Muscle layer of colon (tissue), 2 donors: ENCODE results near the gene HSD3B7.

ENCODE experiments used
- H3K27ac ChIP-seq: one replicate; pipeline ENCODE4 v1.7.0; 2013; ENCODE audit warnings: low read depth, mild to moderate bottlenecking, low read length, moderate library complexity
- H3K27me3 ChIP-seq, 2 donors: one replicate each; pipeline ENCODE4 v1.7.0; 2013; ENCODE audit warnings: low read length in 2 of 2, mild to moderate bottlenecking in 2 of 2; ENCODE audit not compliant: insufficient read depth in 2 of 2, control insufficient read depth in 1 of 2
- H3K36me3 ChIP-seq: one replicate; pipeline ENCODE4 v1.7.0; 2013; ENCODE audit warnings: mild to moderate bottlenecking, low read length; ENCODE audit not compliant: insufficient read depth
- H3K4me1 ChIP-seq: one replicate; pipeline ENCODE4 v1.7.0; 2013; ENCODE audit warnings: mild to moderate bottlenecking, low read length; ENCODE audit not compliant: insufficient read depth
- H3K4me3 ChIP-seq, 2 donors: one replicate each; pipeline ENCODE4 v1.7.0; 2013; ENCODE audit warnings: low read length in 2 of 2, low read depth in 1 of 2, mild to moderate bottlenecking in 1 of 2, moderate library complexity in 1 of 2
- H3K9ac ChIP-seq: one replicate; pipeline ENCODE4 v1.7.0; 2013; ENCODE audit warnings: low read length
- H3K9me3 ChIP-seq: one replicate; pipeline ENCODE4 v1.7.0; 2013; ENCODE audit warnings: mild to moderate bottlenecking, low read length
- donor health status: abdominal sarcoma.
- donor health status: Adenocarcinoma of cecum.

HSD3B7 gene

DNA sequence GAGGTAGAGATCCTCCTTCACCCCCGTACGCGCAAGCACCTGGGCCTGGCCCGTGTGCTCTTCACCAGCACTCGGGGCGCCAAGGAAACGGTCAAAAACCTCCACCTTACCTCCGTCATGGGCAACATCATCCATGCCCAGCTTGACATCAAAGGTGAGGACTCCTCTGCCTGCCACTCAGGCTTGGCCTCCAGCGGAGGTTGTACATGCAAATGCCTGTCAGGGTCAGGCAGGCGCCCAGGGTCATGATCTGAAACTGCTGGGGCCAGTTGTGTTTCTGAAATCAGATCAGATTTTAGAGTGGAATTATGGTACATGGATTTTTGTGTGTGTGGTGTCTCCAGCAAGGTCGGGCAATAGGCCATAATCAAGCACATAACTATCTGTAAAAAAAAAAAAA is 23.6 kb upstream of the HSD3B7 start:
- Histone ChIP-seq H3K4me3 (no peak overlapping the region), H3K9me3 (no peaks in the 10 kb centered on the region), H3K9ac (no peak overlapping the region), H3K36me3 (peaks cover 69% of the 10 kb centered on the region), H3K4me1 (peaks cover 21% of the 10 kb centered on the region), H3K27ac (no peak overlapping the region), H3K27me3 (no peaks in the 10 kb centered on the region)

DNA sequence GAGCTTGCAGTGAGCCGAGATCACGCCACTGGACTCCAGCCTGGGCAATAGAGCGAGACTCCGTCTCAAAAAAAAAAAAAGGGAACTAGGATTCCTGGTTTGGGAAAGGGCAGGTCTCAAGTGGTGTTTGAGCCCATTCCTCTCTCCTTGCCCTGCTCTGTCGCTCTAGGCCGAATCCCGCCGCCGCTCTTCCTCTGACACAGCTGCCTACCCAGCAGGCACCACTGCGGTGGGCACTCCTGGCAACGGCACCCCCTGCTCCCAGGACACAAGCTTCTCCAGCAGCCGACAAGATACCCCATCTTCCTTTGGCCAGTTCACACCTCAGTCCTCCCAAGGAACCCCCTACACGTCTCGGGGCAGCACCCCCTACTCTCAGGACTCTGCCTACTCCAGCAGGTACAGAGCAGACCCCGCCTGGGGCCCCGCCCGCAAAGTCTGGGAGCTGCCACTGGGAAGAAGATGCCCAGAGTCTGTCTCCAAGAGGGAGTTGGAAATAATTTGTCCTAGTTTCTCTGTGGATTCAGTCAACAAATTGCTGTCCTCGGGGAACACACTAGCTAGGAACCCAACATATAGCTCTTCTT is 21.0 kb upstream of the HSD3B7 start:
- peaks cover 84% of the 10 kb centered on the region for H3K36me3 ChIP-seq

DNA sequence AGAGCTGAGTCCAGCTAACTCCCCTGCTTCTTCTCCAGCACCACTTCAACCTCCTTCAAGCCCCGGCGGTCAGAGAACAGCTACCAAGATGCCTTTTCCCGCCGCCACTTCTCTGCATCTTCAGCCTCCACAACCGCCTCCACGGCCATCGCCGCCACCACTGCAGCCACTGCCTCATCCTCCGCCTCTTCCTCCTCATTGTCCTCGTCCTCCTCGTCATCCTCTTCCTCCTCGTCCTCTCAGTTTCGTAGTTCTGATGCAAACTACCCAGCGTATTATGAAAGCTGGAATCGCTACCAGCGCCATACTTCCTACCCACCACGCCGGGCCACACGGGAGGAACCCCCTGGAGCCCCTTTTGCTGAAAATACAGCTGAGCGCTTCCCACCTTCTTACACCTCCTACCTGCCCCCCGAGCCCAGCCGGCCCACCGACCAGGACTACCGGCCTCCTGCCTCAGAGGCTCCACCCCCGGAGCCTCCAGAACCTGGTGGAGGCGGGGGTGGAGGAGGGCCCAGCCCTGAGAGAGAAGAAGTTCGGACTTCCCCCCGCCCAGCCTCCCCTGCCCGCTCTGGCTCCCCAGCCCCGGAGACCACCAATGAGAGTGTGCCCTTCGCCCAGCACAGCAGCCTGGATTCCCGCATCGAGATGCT is 20.3 kb upstream of the HSD3B7 start:
- H3K27me3 ChIP-seq = no peaks in the 10 kb centered on the region
- H3K27ac ChIP-seq = no peak overlapping the region
- H3K36me3 ChIP-seq = peaks cover 83% of the 10 kb centered on the region
- no peak overlapping the region for H3K4me3 ChIP-seq
- no peak overlapping the region for H3K9ac ChIP-seq
- H3K4me1 ChIP-seq = peaks cover 3% of the 10 kb centered on the region
- no peaks in the 10 kb centered on the region for H3K9me3 ChIP-seq

More for the DNA sequence above, 21.0 kb upstream of the HSD3B7 start:
- Histone ChIP-seq H3K27me3 (no peaks in the 10 kb centered on the region), H3K9me3 (no peaks in the 10 kb centered on the region), H3K4me3 (no peak overlapping the region), H3K4me1 (peaks cover 9% of the 10 kb centered on the region), H3K27ac (no peak overlapping the region), H3K9ac (no peak overlapping the region)

DNA sequence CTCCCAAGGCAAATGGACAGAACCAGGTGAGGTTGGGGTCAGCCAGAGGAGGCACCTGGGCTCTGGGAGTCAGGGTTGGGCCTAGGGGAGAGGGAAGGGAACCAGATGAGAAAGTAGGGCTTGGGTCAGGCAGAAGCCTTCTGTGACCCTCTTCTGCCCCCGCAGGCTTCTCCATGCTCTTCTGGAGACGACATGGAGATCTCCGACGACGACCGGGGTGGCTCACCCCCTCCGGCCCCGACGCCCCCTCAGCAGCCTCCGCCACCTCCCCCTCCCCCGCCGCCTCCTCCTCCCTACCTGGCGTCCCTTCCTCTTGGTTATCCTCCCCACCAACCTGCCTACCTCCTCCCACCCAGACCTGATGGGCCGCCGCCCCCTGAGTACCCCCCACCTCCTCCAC is 19.6 kb upstream of the HSD3B7 start:
- Histone ChIP-seq H3K4me1 (no peaks in the 10 kb centered on the region), H3K9ac (no peak overlapping the region), H3K36me3 (peaks cover 77% of the 10 kb centered on the region), H3K9me3 (no peaks in the 10 kb centered on the region), H3K4me3 (no peak overlapping the region), H3K27me3 (no peaks in the 10 kb centered on the region), H3K27ac (no peak overlapping the region)

DNA sequence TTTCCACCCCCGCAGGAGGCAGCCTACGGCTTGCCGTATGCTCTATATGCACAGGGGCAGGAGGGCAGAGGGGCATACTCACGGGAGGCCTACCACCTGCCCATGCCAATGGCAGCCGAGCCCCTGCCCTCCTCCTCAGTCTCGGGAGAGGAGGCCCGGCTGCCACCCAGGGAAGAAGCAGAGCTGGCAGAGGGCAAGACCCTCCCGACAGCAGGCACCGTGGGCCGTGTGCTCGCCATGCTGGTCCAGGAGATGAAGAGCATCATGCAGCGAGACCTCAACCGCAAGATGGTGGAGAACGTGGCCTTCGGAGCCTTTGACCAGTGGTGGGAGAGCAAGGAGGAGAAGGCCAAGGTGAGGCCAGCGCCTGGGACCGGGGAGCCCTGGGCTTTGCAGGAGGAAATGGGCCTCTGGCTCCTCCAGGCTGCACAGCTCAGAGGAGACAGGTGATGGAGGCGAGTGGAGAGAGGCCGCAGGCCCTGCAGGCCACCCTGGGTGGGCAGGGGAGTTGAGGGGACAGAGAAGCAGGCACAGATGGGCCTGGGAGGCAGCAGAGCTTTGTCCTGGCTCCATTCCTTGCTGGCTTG is 18.9 kb upstream of the HSD3B7 start:
- Histone ChIP-seq H3K27me3 (no peaks in the 10 kb centered on the region), H3K9me3 (no peaks in the 10 kb centered on the region), H3K27ac (no peak overlapping the region), H3K4me1 (no peaks in the 10 kb centered on the region), H3K4me3 (no peak overlapping the region), H3K9ac (no peak overlapping the region), H3K36me3 (peaks cover 79% of the 10 kb centered on the region)

GRCh38 chr16:30967795-30968194 is 17.2 kb upstream of the HSD3B7 start:
- Histone ChIP-seq H3K36me3 (peaks cover 79% of the 10 kb centered on the region), H3K4me1 (no peaks in the 10 kb centered on the region), H3K27ac (no peak overlapping the region), H3K9me3 (no peaks in the 10 kb centered on the region), H3K4me3 (no peak overlapping the region), H3K27me3 (no peaks in the 10 kb centered on the region), H3K9ac (no peak overlapping the region)

DNA sequence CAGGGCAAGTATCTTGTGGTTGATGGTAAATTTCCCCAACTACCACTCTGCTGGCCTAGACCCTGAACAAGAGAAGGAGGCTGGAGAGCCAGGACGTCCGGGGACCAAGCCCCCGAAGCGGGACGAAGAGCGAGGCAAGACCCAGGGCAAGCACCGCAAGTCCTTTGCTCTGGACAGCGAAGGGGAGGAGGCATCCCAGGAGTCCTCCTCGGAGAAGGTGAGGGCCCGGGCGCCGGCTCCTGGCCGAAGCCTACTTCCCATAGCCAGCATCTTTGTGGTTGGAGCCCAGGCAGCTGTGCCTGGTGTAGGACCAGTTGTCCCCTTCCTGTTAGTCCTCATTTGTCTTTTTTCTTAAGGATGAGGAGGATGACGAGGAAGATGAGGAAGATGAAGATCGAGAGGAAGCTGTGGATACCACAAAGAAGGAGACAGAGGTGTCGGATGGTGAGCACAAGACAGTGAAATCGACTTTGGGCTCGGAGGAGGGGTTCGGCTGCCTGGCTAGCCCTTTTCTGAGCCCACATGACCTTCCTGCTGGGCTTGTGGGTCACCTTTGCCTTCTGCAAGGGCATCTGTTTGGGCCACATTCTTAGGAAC is 15.7 kb upstream of the HSD3B7 start:
- Histone ChIP-seq H3K4me1 (no peaks in the 10 kb centered on the region), H3K27me3 (no peaks in the 10 kb centered on the region), H3K27ac (no peak overlapping the region), H3K4me3 (no peak overlapping the region), H3K9me3 (no peaks in the 10 kb centered on the region), H3K9ac (no peak overlapping the region), H3K36me3 (peaks cover 81% of the 10 kb centered on the region)

DNA sequence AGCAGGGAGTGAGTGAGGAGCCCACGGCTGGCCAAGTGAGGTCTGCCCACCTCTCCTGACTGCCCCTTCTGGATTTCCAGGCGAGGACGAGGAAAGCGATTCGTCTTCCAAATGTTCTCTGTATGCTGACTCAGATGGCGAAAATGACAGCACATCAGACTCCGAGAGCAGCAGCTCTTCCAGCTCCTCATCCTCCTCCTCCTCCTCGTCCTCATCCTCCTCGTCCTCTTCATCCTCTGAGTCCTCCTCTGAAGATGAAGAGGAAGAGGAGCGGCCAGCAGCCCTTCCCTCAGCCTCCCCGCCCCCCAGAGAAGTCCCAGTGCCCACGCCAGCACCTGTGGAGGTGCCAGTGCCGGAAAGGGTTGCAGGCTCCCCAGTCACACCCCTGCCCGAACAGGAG is 13.7 kb upstream of the HSD3B7 start:
- H3K27ac ChIP-seq = no peak overlapping the region
- no peak overlapping the region for H3K9ac ChIP-seq
- H3K4me1 ChIP-seq = no peaks in the 10 kb centered on the region
- H3K36me3 ChIP-seq = peaks cover 80% of the 10 kb centered on the region
- H3K9me3 ChIP-seq = no peaks in the 10 kb centered on the region
- H3K27me3 ChIP-seq = no peaks in the 10 kb centered on the region
- H3K4me3 ChIP-seq = no peak overlapping the region

- peaks cover 79% of the 10 kb centered on the region for H3K36me3 ChIP-seq
- no peaks in the 10 kb centered on the region for H3K9me3 ChIP-seq
- H3K27me3 ChIP-seq = no peaks in the 10 kb centered on the region
- no peaks in the 10 kb centered on the region for H3K4me1 ChIP-seq
- no peak overlapping the region for H3K4me3 ChIP-seq
- no peak overlapping the region for H3K27ac ChIP-seq
- no peak overlapping the region for H3K9ac ChIP-seq
Measured at GRCh38 chr16:30972872-30973271, 12.1 kb upstream of the HSD3B7 start.

DNA sequence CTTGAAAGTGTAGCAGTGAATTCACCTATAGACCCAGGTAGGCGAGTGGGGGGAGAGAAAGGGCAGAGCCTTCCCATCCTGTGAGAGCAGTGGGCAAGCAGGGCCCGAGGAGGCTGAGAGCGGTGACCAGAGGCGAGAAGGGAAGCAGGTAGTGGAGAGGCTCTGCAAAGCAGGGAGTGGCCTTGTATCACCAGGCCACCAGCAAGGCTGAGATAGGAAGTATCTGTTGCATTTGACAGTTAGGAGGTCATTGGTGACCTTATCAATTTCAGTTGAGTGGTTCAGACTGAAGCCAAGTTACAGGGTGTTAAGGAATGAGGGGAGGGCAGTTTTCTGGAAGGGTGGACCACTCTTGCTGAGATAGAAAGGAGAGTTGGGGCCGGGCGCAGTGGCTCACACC is 10.7 kb upstream of the HSD3B7 start:
- no peak overlapping the region for H3K27ac ChIP-seq
- H3K4me1 ChIP-seq = no peaks in the 10 kb centered on the region
- H3K27me3 ChIP-seq = no peaks in the 10 kb centered on the region
- H3K9ac ChIP-seq = no peak overlapping the region
- peaks cover 78% of the 10 kb centered on the region for H3K36me3 ChIP-seq
- H3K9me3 ChIP-seq = no peaks in the 10 kb centered on the region
- no peak overlapping the region for H3K4me3 ChIP-seq

GRCh38 chr16:30976486-30976885 is 8.5 kb upstream of the HSD3B7 start:
- Histone ChIP-seq H3K4me1 (no peaks in the 10 kb centered on the region), H3K4me3 (no peak overlapping the region), H3K27me3 (no peaks in the 10 kb centered on the region), H3K9me3 (no peaks in the 10 kb centered on the region), H3K9ac (no peak overlapping the region), H3K27ac (no peak overlapping the region), H3K36me3 (peaks cover 70% of the 10 kb centered on the region)
